K562 (cell line): Measurements from ENCODE around the gene BMI1. TPM values are rescaled to one million over a fixed set of nuclear protein-coding genes. Genes with fewer than 3 reads are reported as not detected.

Experiments
- ATAC-seq: fragments of 200-7000 bp; cut with Tn5 transposase; 3 replicates; pipeline ENCODE4 v1.9.1; 2020; ENCODE audit warnings: moderate library complexity
- BruUV-seq: library from RNA; stranded (reverse); fragments of 400-500 nt; replicated peaks from 2 replicates; lab custom pipeline; 2021; lab: Mats Ljungman, UMichigan
- CTCF ChIA-PET: fragments of 300-600 bp; formaldehyde crosslinking; extraction: SDS; loops from one replicate; lab custom pipeline; 2021; ENCODE audit warnings: low intra/inter-chr PET ratio; lab: Yijun Ruan, JAX
- POLR2A ChIA-PET: fragments of 300-600, 350-650 bp; sonication (Branson Sonifier 250); formaldehyde crosslinking; extraction: SDS; loops from one replicate; lab custom pipeline; 2021; ENCODE audit warnings: antibody characterized with exemption, inconsistent platforms; lab: Yijun Ruan, JAX
- DNase-seq, 4 experiments: peaks; one replicate each; pipeline versions ENCODE4 v3.0.0 to v3.0.0-alpha.2; 2011 to 2018; ENCODE audit warnings: low spot score in 3 of 4, mixed read lengths in 3 of 4; ENCODE audit errors: extremely low read depth in 1 of 4
- FAIRE-seq: peaks from 2 replicates; lab custom pipeline; 2011; peaks lifted over from hg19 to GRCh38; lab: Jason Lieb, UNC
- H2AFZ ChIP-seq: 2 replicates; pipeline ENCODE4 v1.6.0; 2011; ENCODE audit warnings: low read depth, low read length, control low read depth, inconsistent platforms
- H3K27ac ChIP-seq: fragments of 200-600 bp; 3 replicates; pipeline ENCODE4 v1.8.0; 2011; ENCODE audit warnings: low read depth, mild to moderate bottlenecking, control low read depth, inconsistent platforms, low read length, moderate library complexity, mixed read lengths; ENCODE audit errors: extremely low read depth
- H3K27me3 ChIP-seq, 2 experiments: fragments of 300-600 bp in 1 of 2; 2 replicates in 1 of 2; 3 replicates in 1 of 2; pipeline versions ENCODE4 v1.6.0 to v1.8.0; 2011; ENCODE audit warnings: inconsistent platforms in 2 of 2, low read length in 2 of 2, mild to moderate bottlenecking in 1 of 2, mixed read lengths in 1 of 2, moderate library complexity in 1 of 2; ENCODE audit not compliant: control insufficient read depth in 2 of 2, insufficient read depth in 2 of 2
- H3K36me3 ChIP-seq: fragments of 300-600 bp; 3 replicates; pipeline ENCODE4 v1.8.0; 2011; ENCODE audit warnings: mild to moderate bottlenecking, low read length, inconsistent platforms; ENCODE audit not compliant: control insufficient read depth, insufficient read depth
- H3K4me1 ChIP-seq, 2 experiments: fragments of 200-600 bp in 1 of 2; replicated peaks in 1 of 2; 2 replicates in 1 of 2; 3 replicates in 1 of 2; pipeline versions ENCODE4 v1.5.1 to v1.8.0; 2011; ENCODE audit warnings: inconsistent platforms in 2 of 2, low read length in 2 of 2, mild to moderate bottlenecking in 1 of 2, mixed read lengths in 1 of 2, moderate library complexity in 1 of 2; ENCODE audit not compliant: control insufficient read depth in 2 of 2, insufficient read depth in 2 of 2
- H3K4me2 ChIP-seq: 2 replicates; pipeline ENCODE4 v1.6.1; 2011; ENCODE audit warnings: low read length, control low read depth, inconsistent platforms, mixed read lengths; ENCODE audit not compliant: insufficient read depth
- H3K4me3 ChIP-seq: fragments of 200-600 bp; sonication (generic), shearing (Covaris generic); 2 replicates; pipeline ENCODE4 v1.5.1; 2016; ENCODE audit warnings: control low read depth, inconsistent platforms
- H3K79me2 ChIP-seq: fragments of 200-600 bp; 3 replicates; pipeline ENCODE4 v1.8.0; 2011; ENCODE audit warnings: low read length, inconsistent platforms; ENCODE audit not compliant: control insufficient read depth, insufficient read depth
- H3K9ac ChIP-seq, 2 experiments: 2 replicates each; pipeline versions ENCODE4 v1.6.0 to v1.6.1; 2011; ENCODE audit warnings: low read depth in 2 of 2, low read length in 2 of 2, control low read depth in 1 of 2, inconsistent platforms in 1 of 2, mild to moderate bottlenecking in 1 of 2, mixed read lengths in 1 of 2; ENCODE audit not compliant: insufficient read depth in 1 of 2
- H3K9me1 ChIP-seq: one replicate; pipeline ENCODE4 v1.6.0; 2011; ENCODE audit warnings: inconsistent platforms, mild to moderate bottlenecking, low read length, moderate library complexity; ENCODE audit not compliant: control insufficient read depth, insufficient read depth
- H3K9me3 ChIP-seq: replicated peaks from 2 replicates; pipeline ENCODE4 v1.5.1; 2011; ENCODE audit warnings: low read depth, low read length, inconsistent platforms; ENCODE audit not compliant: control insufficient read depth, insufficient read depth
- H4K20me1 ChIP-seq: replicated peaks from 2 replicates; pipeline ENCODE4 v1.6.1; 2011; ENCODE audit warnings: low read length, inconsistent platforms, mixed read lengths; ENCODE audit not compliant: control insufficient read depth, insufficient read depth
- CBX1 ChIP-seq: sonication (generic); IDR thresholded peaks from 2 replicates; pipeline ENCODE4 v1.6.1; 2016; ENCODE audit warnings: antibody characterized with exemption, low read depth, mild to moderate bottlenecking
- CHCHD3 ChIP-seq: fragments of 250-450 bp; sonication (Bioruptor Pico); IDR thresholded peaks from 2 replicates; pipeline ENCODE4 v2.1.2; 2022; ENCODE audit warnings: mild to moderate bottlenecking
- GABPB1 ChIP-seq: sonication (generic); formaldehyde crosslinking; IDR thresholded peaks from 2 replicates; pipeline ENCODE4 v1.8.0; 2022; ENCODE audit warnings: mild to moderate bottlenecking, missing genetic modification reagents
- ILF3 ChIP-seq: fragments of 450-650 bp; IDR thresholded peaks from 2 replicates; pipeline ENCODE4 v1.6.1; 2018; ENCODE audit warnings: antibody characterized with exemption, mild to moderate bottlenecking, moderate library complexity, borderline replicate concordance
- MCM2 ChIP-seq: fragments of 450-650 bp; IDR thresholded peaks from 2 replicates; pipeline ENCODE4 v1.6.1; 2017; ENCODE audit warnings: low read depth, mild to moderate bottlenecking
- NEUROD1 ChIP-seq: fragments of 150-350 bp; IDR thresholded peaks from 2 replicates; pipeline ENCODE4 v1.6.1; 2014; ENCODE audit warnings: borderline replicate concordance, low read length, low read depth; ENCODE audit not compliant: partially characterized antibody
- RAD21 ChIP-seq, 2 experiments: fragments of 250-450 bp in 1 of 2; fragments of 450-650 bp in 1 of 2; sonication (Bioruptor Pico) in 1 of 2; formaldehyde crosslinking in 1 of 2; IDR thresholded peaks in 1 of 2; conservative IDR thresholded peaks in 1 of 2; 2 replicates each; pipeline versions ENCODE4 v1.4.0 to v1.8.0; 2020 to 2022; ENCODE audit warnings: mild to moderate bottlenecking in 2 of 2, moderate library complexity in 1 of 2
- RBFOX2 ChIP-seq: fragments of 200-400 bp; formaldehyde crosslinking; IDR thresholded peaks from 2 replicates; pipeline ENCODE4 v1.6.1; 2017; ENCODE audit warnings: low read depth, mild to moderate bottlenecking, low read length, moderate library complexity
- SETDB1 ChIP-seq: IDR thresholded peaks from one replicate; pipeline ENCODE4 v1.6.1; 2012; ENCODE audit warnings: low read length, control low read depth, inconsistent platforms
- SIN3B ChIP-seq: fragments of 450-650 bp; IDR thresholded peaks from 2 replicates; pipeline ENCODE4 v1.6.1; 2017; ENCODE audit warnings: low read depth, mild to moderate bottlenecking, moderate library complexity
- TAL1 ChIP-seq: fragments of 450-650 bp; IDR thresholded peaks from 2 replicates; pipeline ENCODE4 v1.6.1; 2016; ENCODE audit warnings: mild to moderate bottlenecking
- USF2 ChIP-seq: sonication (generic); formaldehyde crosslinking; IDR thresholded peaks from 2 replicates; pipeline ENCODE4 v1.5.0; 2020; ENCODE audit warnings: missing genetic modification reagents
- WGBS: fragments of 100-300 bp; shearing (Covaris generic); methylation state at CpG from one replicate; pipeline ENCODE4 v1.1.6; 2016; ENCODE audit warnings: low coverage, mixed read lengths; ENCODE audit not compliant: insufficient coverage; ENCODE audit errors: missing lambda C conversion rate; 5-methylcytosine and 5-hydroxymethylcytosine counted together
- in situ Hi-C: fragments of 300-500 bp; cut with MboI; formaldehyde crosslinking; loops from 4 replicates; pipeline ENCODE4 v1.15.0; 2018; ENCODE audit warnings: inconsistent platforms, mixed read lengths
- intact Hi-C: fragments of 100-400 bp; cut with micrococcal nuclease; formaldehyde crosslinking; loops from 2 replicates; pipeline ENCODE4 v1.14.2; 2022
- polyA plus RNA-seq, 8 experiments: library from polyadenylated mRNA; depleted of rRNA in 4 of 8; stranded (reverse) in 5 of 8; unstranded in 3 of 8; fragments of >200 nt; fragmentation: Nextera tagmentation in 2 of 8; fragmentation: Illumina TruSeq in 1 of 8; extraction: Ambion mirVana in 2 of 8; extraction: Trizol in 1 of 8; gene quantifications; 2 replicates each; pipeline versions ENCODE4 v1.2.1 to v1.2.3, GENCODE V29; 2011 to 2014; ENCODE audit warnings: inconsistent platforms in 1 of 8, missing spikeins in 1 of 8
- total RNA-seq, 7 experiments: library from RNA; depleted of rRNA in 6 of 7; stranded (reverse); fragments of >200 nt in 6 of 7; fragmentation: Illumina TruSeq in 2 of 7; extraction: Trizol in 2 of 7; gene quantifications; 2 replicates each; pipeline versions ENCODE4 v1.2.1 to v1.2.3, GENCODE V29; 2011 to 2021; ENCODE audit warnings: low replicate concordance in 1 of 7
- TF ChIP-seq, protein P1 (sequence below): fragments of 450-650 bp; formaldehyde crosslinking; IDR thresholded peaks from 2 replicates; pipeline ENCODE4 v1.4.0; 2020; ENCODE audit warnings: mild to moderate bottlenecking, moderate library complexity

The BMI1 gene
- total and polyA plus RNA-seq, 9 of the 15 experiments (the other 6 are each of a cell fraction or from before 2014, with no cell fraction given) = 21.4 to 103 (median 70.8) TPM

DNA sequence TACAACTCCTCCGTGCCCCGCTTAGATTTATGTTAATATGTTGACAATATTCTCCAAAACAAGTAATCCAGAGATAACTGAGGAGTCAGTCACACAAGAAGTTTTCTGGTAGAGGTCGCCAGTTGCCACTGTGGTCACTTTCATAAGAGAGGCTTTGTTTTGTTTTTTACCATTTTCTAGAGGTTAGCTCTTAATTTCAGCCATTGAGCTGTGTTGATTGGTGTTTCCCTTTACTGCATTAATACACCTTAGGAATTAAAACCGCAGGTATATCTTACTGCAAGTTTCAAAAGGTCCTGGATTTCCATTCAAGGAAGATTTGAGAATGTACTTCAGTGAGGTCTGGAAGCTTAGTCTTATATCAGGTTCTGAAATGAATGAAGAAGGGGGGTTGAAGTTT is 3.5 kb downstream of the BMI1 start:
- H3K27me3 ChIP-seq = peaks cover 6 to 7% of the 10 kb centered on the region in 2 experiments; a peak in 3 of 5 replicates
- in situ Hi-C loops = no loop called here
- H4K20me1 ChIP-seq = 0 out of 2 replicates have a peak, but pooled peaks cover 6% of the 10 kb centered on the region
- peaks cover 9 to 21% of the 10 kb centered on the region in 2 experiments; a peak in 3 of 5 replicates for H3K4me1 ChIP-seq
- no peak for ATAC-seq
- no TSS peak for BruUV-seq
- H3K9me3 ChIP-seq = no peaks in the 10 kb centered on the region
- H3K4me2 ChIP-seq = peak overlapping the region; percentile 73
- CTCF ChIA-PET = no interaction called here
- DNase-seq = no peak
- TF ChIP-seq CBX1 = no peak
- TF ChIP-seq MCM2 = no peak
- peak in 1 of 2 experiments; percentile 18; a peak in 2 of 4 replicates for TF ChIP-seq RAD21 (CRISPR knock-in tag; conservative IDR thresholded peaks at IDR 0.05 in 1 of 2, IDR thresholded peaks at IDR 0.05 in 1 of 2)
- TF ChIP-seq, all 486 proteins: peak for 1
- H2AFZ ChIP-seq = no peak overlapping the region
- FAIRE-seq = peak; percentile 37
- peak overlapping the region; percentile 77 for H3K4me3 ChIP-seq
- no peaks in the 10 kb centered on the region for H3K9me1 ChIP-seq
- intact Hi-C loops = loop anchor here (5.0 kb wide), 1 partner anchor 188 kb away; no protein-coding TSS in a partner anchor
- POLR2A ChIA-PET = interaction anchor here (0.9 to 2.1 kb wide), 5 partner anchors 8 to 186 kb away, joined by 3 to 17 read pairs (median 5); partner anchors contain the start of gene COMMD3
- 1% methylated on average over 4 of the region's 4 CpGs for WGBS
- H3K27ac ChIP-seq = peak overlapping the region; percentile 68
- H3K36me3 ChIP-seq = peaks cover 34% of the 10 kb centered on the region
- peak overlapping the region; percentile 6 to 65; a peak in 3 of 4 replicates for H3K9ac ChIP-seq
- peaks cover 61% of the 10 kb centered on the region for H3K79me2 ChIP-seq

DNA sequence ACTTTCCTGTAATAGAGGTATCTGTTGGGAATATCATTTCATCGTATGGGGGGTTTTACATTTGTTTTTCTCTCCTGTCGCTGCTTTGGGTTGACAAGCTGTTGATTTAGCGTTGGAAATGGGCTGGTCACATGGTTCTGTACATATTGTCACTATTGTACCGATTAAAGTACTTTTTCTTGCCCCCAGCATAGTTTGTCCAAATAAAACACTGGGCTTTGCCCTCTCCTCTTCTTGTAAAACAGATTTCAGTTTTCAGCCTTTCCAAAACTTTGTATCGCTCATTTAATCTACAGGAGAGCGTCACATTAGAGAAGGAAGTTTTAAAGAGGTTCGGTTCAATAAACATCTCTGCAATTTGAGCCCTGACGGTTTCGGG is 4.0 kb downstream of the BMI1 start:
- in situ Hi-C loops = no loop called here
- H3K36me3 ChIP-seq = peaks cover 38% of the 10 kb centered on the region
- FAIRE-seq = no peak
- no peak for TF ChIP-seq NEUROD1
- no peak for TF ChIP-seq TAL1
- TF ChIP-seq SIN3B = 0 out of 2 replicates have a peak, but pooled peaks have one; percentile 11
- no peak for TF ChIP-seq USF2 (CRISPR knock-in tag)
- no peak for TF ChIP-seq GABPB1
- TF ChIP-seq RBFOX2 = no peak
- TF ChIP-seq, protein P1, sequence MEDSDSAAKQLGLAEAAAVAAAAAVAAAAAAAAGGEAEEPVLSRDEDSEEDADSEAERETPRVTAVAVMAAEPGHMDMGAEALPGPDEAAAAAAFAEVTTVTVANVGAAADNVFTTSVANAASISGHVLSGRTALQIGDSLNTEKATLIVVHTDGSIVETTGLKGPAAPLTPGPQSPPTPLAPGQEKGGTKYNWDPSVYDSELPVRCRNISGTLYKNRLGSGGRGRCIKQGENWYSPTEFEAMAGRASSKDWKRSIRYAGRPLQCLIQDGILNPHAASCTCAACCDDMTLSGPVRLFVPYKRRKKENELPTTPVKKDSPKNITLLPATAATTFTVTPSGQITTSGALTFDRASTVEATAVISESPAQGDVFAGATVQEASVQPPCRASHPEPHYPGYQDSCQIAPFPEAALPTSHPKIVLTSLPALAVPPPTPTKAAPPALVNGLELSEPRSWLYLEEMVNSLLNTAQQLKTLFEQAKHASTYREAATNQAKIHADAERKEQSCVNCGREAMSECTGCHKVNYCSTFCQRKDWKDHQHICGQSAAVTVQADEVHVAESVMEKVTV (CRISPR knock-in tag) = no peak
- no peak for TF ChIP-seq CHCHD3
- no peak for TF ChIP-seq SETDB1
- TF ChIP-seq ILF3 = no peak

More for the DNA sequence above, 4.0 kb downstream of the BMI1 start:
- under 1% methylated on average over 9 of the region's 9 CpGs for WGBS
- Histone ChIP-seq H3K4me1 (peaks cover 9 to 21% of the 10 kb centered on the region in 2 experiments; a peak in 3 of 5 replicates), H3K27me3 (peaks cover 6 to 7% of the 10 kb centered on the region in 2 experiments; a peak in 3 of 5 replicates), H3K4me3 (peak overlapping the region; percentile 50), H3K9ac (peak overlapping the region; percentile 65 to 90), H4K20me1 (0 out of 2 replicates have a peak, but pooled peaks cover 6% of the 10 kb centered on the region), H3K4me2 (peak overlapping the region; percentile 73), H3K27ac (peak overlapping the region; percentile 68), H3K9me3 (no peaks in the 10 kb centered on the region), H3K9me1 (no peaks in the 10 kb centered on the region), H2AFZ (0 out of 2 replicates have a peak overlapping the region, but pooled peaks have one; percentile 14), H3K79me2 (peaks cover 56% of the 10 kb centered on the region)
- CTCF ChIA-PET = no interaction called here
- ATAC-seq (no peak), DNase-seq (no peak)
- POLR2A ChIA-PET = interaction anchor here (0.9 to 2.1 kb wide), 6 partner anchors 8 to 657 kb away, joined by 3 to 17 read pairs (median 4); partner anchors contain the start of gene COMMD3
- BruUV-seq = no TSS peak
- intact Hi-C loops = loop anchor here (5.0 kb wide), 1 partner anchor 187 kb away; no protein-coding TSS in a partner anchor
